IPS-20b (cell line): ENCODE data around the gene MEF2C.

Experiments
- H3K27ac ChIP-seq: one replicate; pipeline ENCODE4 v1.5.1; 2013; ENCODE audit warnings: low read length
- H3K27me3 ChIP-seq: 2 replicates; pipeline ENCODE4 v1.6.1; 2013; ENCODE audit warnings: mild to moderate bottlenecking, low read length, inconsistent platforms; ENCODE audit not compliant: insufficient read depth
- H3K36me3 ChIP-seq: 2 replicates; pipeline ENCODE4 v1.6.1; 2013; ENCODE audit warnings: low read depth, mild to moderate bottlenecking, inconsistent platforms, low read length, moderate library complexity; ENCODE audit not compliant: insufficient read depth
- H3K4me1 ChIP-seq: 2 replicates; pipeline ENCODE4 v1.6.1; 2013; ENCODE audit warnings: mild to moderate bottlenecking, control low read depth, inconsistent platforms, low read length, moderate library complexity; ENCODE audit not compliant: insufficient read depth
- H3K4me3 ChIP-seq: 2 replicates; pipeline ENCODE4 v1.5.1; 2013; ENCODE audit warnings: mild to moderate bottlenecking, low read length, inconsistent platforms
- H3K9ac ChIP-seq: 2 replicates; pipeline ENCODE4 v1.6.1; 2013; ENCODE audit warnings: low read depth, mild to moderate bottlenecking, inconsistent platforms, low read length, moderate library complexity
- H3K9me3 ChIP-seq: 2 replicates; pipeline ENCODE4 v1.6.1; 2013; ENCODE audit warnings: mild to moderate bottlenecking, low read depth, low read length, inconsistent platforms; ENCODE audit not compliant: insufficient read depth

MEF2C gene

GRCh38 chr5:88836195-88836838, 46.7 kb downstream of the MEF2C start:
- Histone ChIP-seq H3K9ac (no peak overlapping the region), H3K27ac (no peak overlapping the region), H3K4me1 (peaks cover 6% of the 10 kb centered on the region; the same call in 1 of the 2 replicates), H3K9me3 (no peaks in the 10 kb centered on the region), H3K27me3 (no peaks in the 10 kb centered on the region), H3K36me3 (no peaks in the 10 kb centered on the region), H3K4me3 (no peak overlapping the region)

GRCh38 chr5:88834499-88834898, 48.5 kb downstream of the MEF2C start:
- Histone ChIP-seq H3K9ac (no peak overlapping the region), H3K36me3 (no peaks in the 10 kb centered on the region), H3K27me3 (no peaks in the 10 kb centered on the region), H3K4me3 (no peak overlapping the region), H3K4me1 (peaks cover 6% of the 10 kb centered on the region; the same call in 1 of the 2 replicates), H3K9me3 (no peaks in the 10 kb centered on the region), H3K27ac (no peak overlapping the region)

- peaks cover 6% of the 10 kb centered on the region; the same call in 1 of the 2 replicates for H3K4me1 ChIP-seq
- no peak overlapping the region for H3K4me3 ChIP-seq
- H3K27ac ChIP-seq: no peak overlapping the region
- H3K9me3 ChIP-seq: no peaks in the 10 kb centered on the region
- H3K9ac ChIP-seq: no peak overlapping the region
- H3K27me3 ChIP-seq: no peaks in the 10 kb centered on the region
- H3K36me3 ChIP-seq: no peaks in the 10 kb centered on the region
Measured at GRCh38 chr5:88834131-88834462, 48.9 kb downstream of the MEF2C start.

GRCh38 chr5:88833371-88834130, 49.4 kb downstream of the MEF2C start:
- Histone ChIP-seq H3K9ac (no peak overlapping the region), H3K27ac (no peak overlapping the region), H3K36me3 (no peaks in the 10 kb centered on the region), H3K4me3 (no peak overlapping the region), H3K4me1 (peaks cover 6% of the 10 kb centered on the region; the same call in 1 of the 2 replicates), H3K9me3 (no peaks in the 10 kb centered on the region), H3K27me3 (no peaks in the 10 kb centered on the region)

GRCh38 chr5:88831816-88832215, 51.2 kb downstream of the MEF2C start:
- peaks cover 10% of the 10 kb centered on the region; the same call in 1 of the 2 replicates for H3K4me1 ChIP-seq
- no peak overlapping the region for H3K9ac ChIP-seq
- H3K4me3 ChIP-seq: no peak overlapping the region
- no peaks in the 10 kb centered on the region for H3K36me3 ChIP-seq
- no peaks in the 10 kb centered on the region for H3K9me3 ChIP-seq
- H3K27me3 ChIP-seq: no peaks in the 10 kb centered on the region
- no peak overlapping the region for H3K27ac ChIP-seq

- no peaks in the 10 kb centered on the region for H3K9me3 ChIP-seq
- no peak overlapping the region for H3K27ac ChIP-seq
- peaks cover 7% of the 10 kb centered on the region; the same call in 1 of the 2 replicates for H3K4me1 ChIP-seq
- H3K4me3 ChIP-seq: no peak overlapping the region
- no peak overlapping the region for H3K9ac ChIP-seq
- H3K36me3 ChIP-seq: no peaks in the 10 kb centered on the region
- no peaks in the 10 kb centered on the region for H3K27me3 ChIP-seq
Measured at GRCh38 chr5:88830567-88830966, 52.4 kb downstream of the MEF2C start.

- H3K9me3 ChIP-seq: no peaks in the 10 kb centered on the region
- H3K4me3 ChIP-seq: no peak overlapping the region
- no peak overlapping the region for H3K9ac ChIP-seq
- H3K4me1 ChIP-seq: peaks cover 8% of the 10 kb centered on the region; the same call in 1 of the 2 replicates
- H3K27me3 ChIP-seq: no peaks in the 10 kb centered on the region
- no peaks in the 10 kb centered on the region for H3K36me3 ChIP-seq
- no peak overlapping the region for H3K27ac ChIP-seq
Measured at GRCh38 chr5:88829775-88830174, 53.2 kb downstream of the MEF2C start.

GRCh38 chr5:88829054-88829453, 53.9 kb downstream of the MEF2C start:
- Histone ChIP-seq H3K27me3 (no peaks in the 10 kb centered on the region), H3K9me3 (no peaks in the 10 kb centered on the region), H3K4me3 (no peak overlapping the region), H3K4me1 (peaks cover 8% of the 10 kb centered on the region; the same call in 1 of the 2 replicates), H3K36me3 (no peaks in the 10 kb centered on the region), H3K27ac (no peak overlapping the region), H3K9ac (no peak overlapping the region)

GRCh38 chr5:88827997-88828396, 55.0 kb downstream of the MEF2C start:
- Histone ChIP-seq H3K4me3 (no peak overlapping the region), H3K4me1 (peaks cover 8% of the 10 kb centered on the region; the same call in 1 of the 2 replicates), H3K27ac (no peak overlapping the region)

GRCh38 chr5:88826646-88827585, 56.1 kb downstream of the MEF2C start:
- H3K27ac ChIP-seq: no peak overlapping the region
- H3K4me1 ChIP-seq: peaks cover 8% of the 10 kb centered on the region; the same call in 1 of the 2 replicates
- no peaks in the 10 kb centered on the region for H3K36me3 ChIP-seq
- H3K9ac ChIP-seq: no peak overlapping the region
- no peaks in the 10 kb centered on the region for H3K27me3 ChIP-seq
- no peak overlapping the region for H3K4me3 ChIP-seq
- H3K9me3 ChIP-seq: no peaks in the 10 kb centered on the region

More at GRCh38 chr5:88827997-88828396, 55.0 kb downstream of the MEF2C start:
- Histone ChIP-seq H3K9ac (no peak overlapping the region), H3K27me3 (no peaks in the 10 kb centered on the region), H3K36me3 (no peaks in the 10 kb centered on the region), H3K9me3 (no peaks in the 10 kb centered on the region)

GRCh38 chr5:88825584-88826315, 57.2 kb downstream of the MEF2C start:
- Histone ChIP-seq H3K27me3 (no peaks in the 10 kb centered on the region), H3K36me3 (no peaks in the 10 kb centered on the region), H3K4me3 (no peak overlapping the region), H3K27ac (no peak overlapping the region), H3K9ac (no peak overlapping the region), H3K9me3 (no peaks in the 10 kb centered on the region), H3K4me1 (peaks cover 8% of the 10 kb centered on the region; the same call in 1 of the 2 replicates)
